ENCODE results near the gene KIR3DL3. TPM values are rescaled to one million over a fixed set of nuclear protein-coding genes. Genes with fewer than 3 reads are reported as not detected.
"Not testable (repeated sequence)": the region's sequence is repeated elsewhere in the genome, so short reads cannot be mapped to it uniquely, and the experiment has no call there.

Gene KIR3DL3
- total RNA-seq, 1 donor from 2014 or later, result not detected

- H3K27me3 ChIP-seq (ENCODE audit: control insufficient read depth, insufficient read depth, low read length); H3K36me3 ChIP-seq (ENCODE audit: control insufficient read depth, insufficient read depth, low read length); H3K4me3 ChIP-seq (ENCODE audit: low read depth, low read length): not testable (repeated sequence)
- DNase-seq (ENCODE audit: low read depth), result peak; percentile 7
These were observed 47.0 kb downstream of the KIR3DL3 start for GRCh38 chr19:54771018-54771960.

- not testable (repeated sequence) for H3K4me3 ChIP-seq (ENCODE audit: low read depth, low read length); DNase-seq (ENCODE audit: low read depth); H3K27me3 ChIP-seq (ENCODE audit: control insufficient read depth, insufficient read depth, low read length); H3K36me3 ChIP-seq (ENCODE audit: control insufficient read depth, insufficient read depth, low read length)
These were observed 48.4 kb downstream of the KIR3DL3 start for GRCh38 chr19:54772666-54773065.

- DNase-seq (ENCODE audit: low read depth); H3K27me3 ChIP-seq (ENCODE audit: control insufficient read depth, insufficient read depth, low read length); H3K36me3 ChIP-seq (ENCODE audit: control insufficient read depth, insufficient read depth, low read length); H3K4me3 ChIP-seq (ENCODE audit: low read depth, low read length): not testable (repeated sequence)
These were observed 51.0 kb downstream of the KIR3DL3 start for GRCh38 chr19:54775095-54775815.

GRCh38 chr19:54775830-54776229, 51.6 kb downstream of the KIR3DL3 start:
- not testable (repeated sequence) for H3K36me3 ChIP-seq (ENCODE audit: control insufficient read depth, insufficient read depth, low read length); H3K27me3 ChIP-seq (ENCODE audit: control insufficient read depth, insufficient read depth, low read length); DNase-seq (ENCODE audit: low read depth); H3K4me3 ChIP-seq (ENCODE audit: low read depth, low read length)

GRCh38 chr19:54777851-54778250, 53.6 kb downstream of the KIR3DL3 start:
- DNase-seq (ENCODE audit: low read depth); H3K4me3 ChIP-seq (ENCODE audit: low read depth, low read length); H3K27me3 ChIP-seq (ENCODE audit: control insufficient read depth, insufficient read depth, low read length); H3K36me3 ChIP-seq (ENCODE audit: control insufficient read depth, insufficient read depth, low read length): not testable (repeated sequence)

GRCh38 chr19:54778896-54779295, 54.7 kb downstream of the KIR3DL3 start:
- not testable (repeated sequence) for H3K4me3 ChIP-seq (ENCODE audit: low read depth, low read length); H3K27me3 ChIP-seq (ENCODE audit: control insufficient read depth, insufficient read depth, low read length); H3K36me3 ChIP-seq (ENCODE audit: control insufficient read depth, insufficient read depth, low read length); DNase-seq (ENCODE audit: low read depth)

GRCh38 chr19:54782916-54783315, 58.7 kb downstream of the KIR3DL3 start:
- H3K27me3 ChIP-seq (ENCODE audit: control insufficient read depth, insufficient read depth, low read length); DNase-seq (ENCODE audit: low read depth); H3K36me3 ChIP-seq (ENCODE audit: control insufficient read depth, insufficient read depth, low read length); H3K4me3 ChIP-seq (ENCODE audit: low read depth, low read length): not testable (repeated sequence)

Other genes starting within 250 kb of the KIR3DL3 start
- not detected in 2 replicates for gene LAIR2, start 221.6 kb upstream of the KIR3DL3 start, total RNA-seq
- gene LILRA2, start 150.7 kb upstream of the KIR3DL3 start, total RNA-seq, result not detected in 2 replicates
- gene LILRA1, start 130.8 kb upstream of the KIR3DL3 start, total RNA-seq, result not detected in 2 replicates
- gene LILRB1, start 94.0 kb upstream of the KIR3DL3 start, total RNA-seq, result not detected in 2 replicates
- gene LILRB4, start 61.5 kb upstream of the KIR3DL3 start, total RNA-seq, result 2.7 TPM in 1 of 2 replicates, not detected in the other
- gene KIR2DL3, start 14.1 kb downstream of the KIR3DL3 start, total RNA-seq, result not detected in 2 replicates
- gene KIR2DL1, start 45.4 kb downstream of the KIR3DL3 start, total RNA-seq, result not detected in 2 replicates
- gene KIR2DL4, start 79.2 kb downstream of the KIR3DL3 start, total RNA-seq, result not detected in 2 replicates
- gene KIR3DL1, start 92.0 kb downstream of the KIR3DL3 start, total RNA-seq, result not detected in 2 replicates
- not detected in 2 replicates for gene KIR2DS4, start 108.2 kb downstream of the KIR3DL3 start, total RNA-seq
- not detected in 2 replicates for gene KIR3DL2, start 126.0 kb downstream of the KIR3DL3 start, total RNA-seq
- not detected in 2 replicates for gene FCAR, start 149.8 kb downstream of the KIR3DL3 start, total RNA-seq
- gene NCR1, start 181.7 kb downstream of the KIR3DL3 start, total RNA-seq, result not detected in 2 replicates
- gene NLRP7, start 223.1 kb downstream of the KIR3DL3 start, total RNA-seq, result not detected in 2 replicates
- 27.5 and 32.5 TPM in 2 replicates for gene NLRP2, start 241.9 kb downstream of the KIR3DL3 start, total RNA-seq

Measured in kidney epithelial cell (primary cell).